ENCODE measurements around the gene B3GNT9.

B3GNT9 gene

GRCh38 chr16:67186550-67186950 is 35.8 kb upstream of the B3GNT9 start:
- H3K27me3 ChIP-seq (replicated peaks; ENCODE audit: insufficient read depth, low read length) = peaks cover 13% of the 10 kb centered on the region
- H3K4me1 ChIP-seq (ENCODE audit: low read length) = peaks cover 16% of the 10 kb centered on the region
- peaks cover 13% of the 10 kb centered on the region for H3K79me2 ChIP-seq (ENCODE audit: low read length)
- TF ChIP-seq EZH2 (optimal IDR thresholded peaks at IDR 0.05; ENCODE audit: low read depth, low read length) (no peak), EZH2phosphoT487 (IDR thresholded peaks at IDR 0.05; ENCODE audit: low read length) (no peak), CTCF (IDR thresholded peaks at IDR 0.05; ENCODE audit: low read length) (no peak)
- H3K4me2 ChIP-seq (ENCODE audit: low read depth, low read length) = no peak overlapping the region
- peaks cover 9% of the 10 kb centered on the region; the same call in 1 of the 2 replicates for H3F3A ChIP-seq (ENCODE audit: insufficient read depth, low read length)
- no peak overlapping the region for H2AFZ ChIP-seq (ENCODE audit: low read length)
- H4K20me1 ChIP-seq (ENCODE audit: insufficient read depth, low read length) = no peaks in the 10 kb centered on the region
- no peak overlapping the region for H3K27ac ChIP-seq (ENCODE audit: low read length)
- no peak overlapping the region for H3K4me3 ChIP-seq (ENCODE audit: low read length)
- no peaks in the 10 kb centered on the region for H3K36me3 ChIP-seq (replicated peaks; ENCODE audit: insufficient read depth, low read length)
- no peak overlapping the region for H3K9ac ChIP-seq (ENCODE audit: low read length)
- H3K9me3 ChIP-seq (replicated peaks; ENCODE audit: insufficient read depth, low read length) = no peaks in the 10 kb centered on the region
- H3K9me2 ChIP-seq (replicated peaks; ENCODE audit: insufficient read depth, low read length) = no peaks in the 10 kb centered on the region
- no peak for DNase-seq

- Histone ChIP-seq H3K27me3 (replicated peaks; ENCODE audit: insufficient read depth, low read length) (peaks cover 13% of the 10 kb centered on the region), H4K20me1 (ENCODE audit: insufficient read depth, low read length) (no peaks in the 10 kb centered on the region), H3K9me3 (replicated peaks; ENCODE audit: insufficient read depth, low read length) (no peaks in the 10 kb centered on the region), H3F3A (ENCODE audit: insufficient read depth, low read length) (peaks cover 9% of the 10 kb centered on the region; the same call in 1 of the 2 replicates), H3K4me3 (ENCODE audit: low read length) (no peak overlapping the region), H3K4me2 (ENCODE audit: low read depth, low read length) (peak overlapping the region; percentile 87; the same call in 1 of the 2 replicates), H3K9me2 (replicated peaks; ENCODE audit: insufficient read depth, low read length) (no peaks in the 10 kb centered on the region), H3K79me2 (ENCODE audit: low read length) (peaks cover 17% of the 10 kb centered on the region), H3K36me3 (replicated peaks; ENCODE audit: insufficient read depth, low read length) (no peaks in the 10 kb centered on the region), H3K9ac (ENCODE audit: low read length) (no peak overlapping the region), H3K4me1 (ENCODE audit: low read length) (peaks cover 16% of the 10 kb centered on the region), H3K27ac (ENCODE audit: low read length) (no peak overlapping the region), H2AFZ (ENCODE audit: low read length) (no peak overlapping the region)
- TF ChIP-seq EZH2phosphoT487 (IDR thresholded peaks at IDR 0.05; ENCODE audit: low read length) (no peak), EZH2 (optimal IDR thresholded peaks at IDR 0.05; ENCODE audit: low read depth, low read length) (no peak), CTCF (IDR thresholded peaks at IDR 0.05; ENCODE audit: low read length) (no peak; the same call in 1 of the 2 replicates)
- DNase-seq = no peak
These were observed 34.9 kb upstream of the B3GNT9 start for GRCh38 chr16:67185651-67186134.

- no peak overlapping the region for H2AFZ ChIP-seq (ENCODE audit: low read length)
- H3K4me3 ChIP-seq (ENCODE audit: low read length) = peak overlapping the region; percentile 83; the same call in 1 of the 2 replicates
- peaks cover 9% of the 10 kb centered on the region; the same call in 1 of the 2 replicates for H3F3A ChIP-seq (ENCODE audit: insufficient read depth, low read length)
- TF ChIP-seq EZH2phosphoT487 (IDR thresholded peaks at IDR 0.05; ENCODE audit: low read length) (no peak), CTCF (IDR thresholded peaks at IDR 0.05; ENCODE audit: low read length) (peak; percentile 90), EZH2 (optimal IDR thresholded peaks at IDR 0.05; ENCODE audit: low read depth, low read length) (no peak)
- H3K4me1 ChIP-seq (ENCODE audit: low read length) = peaks cover 16% of the 10 kb centered on the region
- H3K79me2 ChIP-seq (ENCODE audit: low read length) = peaks cover 17% of the 10 kb centered on the region
- no peaks in the 10 kb centered on the region for H3K9me3 ChIP-seq (replicated peaks; ENCODE audit: insufficient read depth, low read length)
- DNase-seq = peak; percentile 76
- H3K9ac ChIP-seq (ENCODE audit: low read length) = no peak overlapping the region
- peak overlapping the region; percentile 87 for H3K4me2 ChIP-seq (ENCODE audit: low read depth, low read length)
- H3K36me3 ChIP-seq (replicated peaks; ENCODE audit: insufficient read depth, low read length) = no peaks in the 10 kb centered on the region
- H3K9me2 ChIP-seq (replicated peaks; ENCODE audit: insufficient read depth, low read length) = no peaks in the 10 kb centered on the region
- peaks cover 13% of the 10 kb centered on the region for H3K27me3 ChIP-seq (replicated peaks; ENCODE audit: insufficient read depth, low read length)
- H4K20me1 ChIP-seq (ENCODE audit: insufficient read depth, low read length) = no peaks in the 10 kb centered on the region
- no peak overlapping the region for H3K27ac ChIP-seq (ENCODE audit: low read length)
These were observed 34.3 kb upstream of the B3GNT9 start for GRCh38 chr16:67184995-67185650.
